NCI-H128 (cell line): Measurements from ENCODE around the gene RALGAPB.
"Not testable (repeated sequence)": the region's sequence is repeated elsewhere in the genome, so short reads cannot be mapped to it uniquely, and the experiment has no call there.

Source experiments
- DNase-seq: peaks from one replicate; lab custom pipeline; 2025; ENCODE audit not compliant: unreplicated experiment; lab: John Stamatoyannopoulos, UW

RALGAPB gene

DNA sequence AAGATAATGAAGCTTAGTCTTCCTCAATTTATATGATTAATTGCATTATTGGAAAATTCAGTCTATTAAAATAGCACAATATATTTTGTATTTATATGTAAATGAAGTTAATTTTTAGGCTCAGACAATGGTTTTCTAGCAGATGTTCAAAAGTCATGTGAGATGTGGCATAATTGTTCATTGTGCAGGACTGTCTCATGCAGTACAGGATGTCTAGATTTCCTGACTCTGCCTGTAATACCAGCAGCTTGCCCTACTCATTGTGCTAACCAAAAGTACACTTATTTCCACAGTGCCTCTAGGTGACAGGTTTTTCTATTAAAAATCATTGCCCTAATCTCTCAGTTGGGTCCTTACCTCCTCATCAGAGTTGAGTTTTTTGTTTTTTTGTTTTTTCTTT, 12.4 kb downstream of the RALGAPB start:
- DNase-seq, result no peak

DNA sequence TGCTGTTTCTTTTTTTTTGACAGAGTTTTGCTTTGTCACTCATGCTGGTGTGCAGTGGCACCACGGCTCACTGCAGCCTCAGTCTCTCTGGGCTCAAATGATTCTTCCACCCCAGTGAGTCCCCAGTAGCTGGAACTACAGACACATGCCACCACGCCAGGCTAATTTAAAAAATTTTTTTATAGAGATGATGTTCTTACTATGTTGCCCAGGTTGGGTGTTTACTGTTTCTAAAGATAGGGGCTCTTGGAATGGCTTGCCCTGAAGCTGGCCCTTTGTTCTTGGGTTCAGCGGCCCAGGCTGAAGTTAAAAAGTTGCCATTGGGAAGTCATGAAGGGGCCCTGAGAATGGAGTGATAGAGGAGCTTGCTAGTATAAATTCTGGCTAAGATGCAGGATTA, 16.5 kb downstream of the RALGAPB start:
- no peak for DNase-seq

DNA sequence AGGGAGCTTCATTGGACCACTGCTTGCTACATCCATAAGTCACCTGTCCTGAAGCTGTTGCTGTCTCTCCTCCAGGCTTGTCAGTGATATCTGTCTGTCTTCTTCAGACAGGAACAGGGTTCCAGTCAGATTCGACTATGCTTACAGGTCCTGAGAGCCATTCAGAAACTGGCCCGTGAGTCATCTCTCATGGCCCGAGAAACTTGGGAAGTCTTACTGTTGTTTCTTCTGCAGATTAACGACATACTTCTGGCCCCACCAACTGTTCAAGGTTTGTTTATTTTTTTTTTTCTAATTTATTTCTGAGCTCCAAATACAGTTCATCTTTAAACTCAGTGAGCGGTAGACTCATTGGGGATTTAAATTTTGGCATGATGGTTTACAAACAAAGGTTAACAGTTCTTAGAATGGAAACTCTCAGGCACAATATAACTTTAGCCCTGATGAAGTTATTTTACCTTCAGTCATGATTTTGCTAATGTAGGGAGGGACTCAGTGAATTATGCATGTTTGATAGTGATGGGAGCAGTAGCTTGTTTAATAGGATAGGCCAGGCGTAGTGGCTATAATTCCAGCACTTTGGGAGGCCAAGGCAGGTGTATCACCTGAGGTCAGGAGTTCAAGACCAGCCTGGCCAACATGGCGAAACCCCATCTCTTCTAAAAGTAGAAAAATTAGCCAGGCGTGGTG, 24.7 kb downstream of the RALGAPB start:
- DNase-seq, result no peak

DNA sequence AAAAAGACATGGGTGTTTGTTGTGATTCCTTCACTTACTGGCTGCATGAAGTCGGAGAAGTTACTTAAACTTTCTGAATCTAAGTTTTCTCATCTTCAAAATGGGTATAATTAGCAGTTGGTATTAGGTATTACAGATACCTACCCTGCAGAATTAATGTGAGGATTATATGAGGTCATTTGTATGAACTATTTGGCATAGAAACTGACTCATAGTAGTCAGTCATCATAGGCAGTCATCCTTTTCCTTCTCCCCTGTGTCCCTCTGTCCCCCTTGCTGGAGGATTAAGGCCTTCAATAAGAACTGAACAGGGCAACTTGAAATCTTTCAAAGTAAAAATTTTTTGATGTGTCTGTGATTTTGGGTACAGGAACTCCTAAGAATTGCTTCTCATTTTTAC, 26.3 kb downstream of the RALGAPB start:
- no peak for DNase-seq

DNA sequence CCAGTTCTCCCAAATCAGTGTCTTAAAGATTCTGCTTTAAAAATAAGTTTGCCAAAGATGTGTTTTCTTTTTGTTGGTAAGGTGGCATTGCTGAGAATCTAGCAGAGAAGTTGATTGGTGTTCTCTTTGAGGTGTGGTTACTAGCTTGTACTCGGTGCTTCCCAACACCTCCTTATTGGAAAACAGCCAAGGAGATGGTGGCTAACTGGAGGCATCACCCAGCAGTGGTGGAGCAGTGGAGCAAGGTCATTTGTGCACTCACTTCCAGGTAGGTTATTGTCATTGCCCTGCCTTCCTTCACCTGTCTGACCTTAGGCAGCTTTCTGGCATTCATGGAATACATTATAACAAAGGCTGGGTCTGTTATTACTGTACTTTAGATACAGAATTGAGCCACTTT, 26.7 kb downstream of the RALGAPB start:
- DNase-seq, result no peak

DNA sequence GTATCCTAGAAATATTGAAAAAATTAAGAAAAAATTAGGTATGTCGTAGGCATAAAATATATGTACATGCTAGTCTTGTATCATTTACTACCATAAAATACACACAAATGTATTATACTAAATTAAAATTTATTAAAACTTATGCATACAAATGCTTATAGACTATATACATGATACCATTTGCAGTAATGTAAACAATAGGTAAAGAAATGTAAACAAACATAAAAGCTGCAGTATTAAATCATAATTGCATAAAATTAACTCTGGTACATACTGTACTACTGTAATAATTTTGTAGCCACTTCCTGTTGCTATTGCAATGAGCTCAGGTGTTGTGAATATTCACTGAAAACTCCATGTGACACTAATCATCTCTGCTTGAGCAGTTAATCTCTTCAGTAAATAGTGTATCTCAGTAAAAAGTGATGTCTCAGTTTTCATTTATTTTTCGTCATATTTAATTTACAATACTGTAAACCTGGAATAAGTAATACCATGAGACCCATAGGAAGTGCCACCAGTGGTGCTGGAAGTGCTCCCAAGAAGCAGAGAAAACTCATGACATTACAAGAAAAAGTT, 29.3 kb downstream of the RALGAPB start:
- no peak for DNase-seq

DNA sequence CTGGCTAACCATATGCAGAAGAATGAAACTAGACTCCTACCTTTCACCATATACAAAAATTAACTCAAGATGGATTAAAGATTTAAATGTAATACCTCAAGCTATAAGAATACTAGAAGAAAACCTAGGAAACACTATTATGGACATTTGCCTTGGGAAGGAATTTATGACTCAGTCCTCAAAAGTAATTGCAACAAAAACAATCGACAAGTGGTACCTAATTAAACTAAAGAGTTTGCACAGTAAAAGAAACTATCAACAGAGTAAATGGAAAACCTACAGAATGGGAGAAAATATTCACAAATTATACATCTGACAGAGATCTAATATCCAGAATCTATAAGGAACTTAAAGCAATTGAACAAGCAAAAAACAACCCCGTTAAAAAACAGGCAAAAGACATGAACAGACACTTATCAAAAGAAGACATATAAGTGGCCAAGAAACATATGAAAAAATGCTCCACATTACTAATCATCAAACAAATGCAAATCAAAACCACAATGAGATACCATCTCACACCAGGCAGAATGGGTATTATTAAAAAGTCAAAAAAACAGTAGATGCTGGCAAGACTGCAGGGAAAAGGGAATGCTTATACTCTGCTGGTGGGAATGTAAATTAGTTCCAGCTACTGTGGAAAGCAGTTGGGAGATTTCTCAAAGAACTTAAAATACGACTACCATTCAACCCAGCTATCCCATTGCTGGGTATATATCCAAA, 31.9 kb downstream of the RALGAPB start:
- DNase-seq, result no peak

DNA sequence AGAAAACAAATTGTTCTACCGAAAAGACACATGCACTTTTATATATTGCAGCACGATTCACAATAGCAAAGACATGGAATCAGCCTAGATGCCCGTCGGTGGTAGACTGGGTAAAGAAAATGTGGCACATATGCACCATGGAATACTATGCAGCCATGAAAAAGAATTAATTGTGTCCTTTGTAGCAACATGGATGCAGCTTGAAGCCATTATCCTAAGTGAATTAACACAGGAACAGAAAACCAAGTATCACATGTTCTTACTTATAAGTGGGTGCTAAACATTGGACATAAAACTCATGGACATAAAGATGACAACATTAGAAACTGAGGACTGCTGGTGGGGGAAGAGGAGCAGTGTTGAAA, 32.4 kb downstream of the RALGAPB start:
- no peak for DNase-seq

DNA sequence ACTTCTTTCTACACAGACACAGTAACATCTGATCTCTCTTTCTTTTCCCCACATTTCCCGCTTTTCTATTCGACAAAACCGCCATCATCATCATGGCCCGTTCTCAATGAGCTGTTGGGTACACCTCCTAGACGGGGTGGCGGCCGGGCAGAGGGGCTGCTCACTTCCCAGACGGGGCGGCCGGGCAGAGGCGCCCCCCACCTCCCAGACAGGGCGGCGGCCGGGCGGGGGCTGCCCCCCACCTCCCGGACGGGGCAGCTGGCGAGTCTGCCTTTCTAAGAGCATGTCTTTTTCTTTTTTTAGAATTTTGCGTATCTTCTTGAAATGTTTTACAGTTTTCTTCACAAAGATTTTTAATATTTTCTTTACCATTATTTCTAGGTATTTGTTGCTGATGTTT, 39.1 kb downstream of the RALGAPB start:
- DNase-seq, result not testable (repeated sequence)

DNA sequence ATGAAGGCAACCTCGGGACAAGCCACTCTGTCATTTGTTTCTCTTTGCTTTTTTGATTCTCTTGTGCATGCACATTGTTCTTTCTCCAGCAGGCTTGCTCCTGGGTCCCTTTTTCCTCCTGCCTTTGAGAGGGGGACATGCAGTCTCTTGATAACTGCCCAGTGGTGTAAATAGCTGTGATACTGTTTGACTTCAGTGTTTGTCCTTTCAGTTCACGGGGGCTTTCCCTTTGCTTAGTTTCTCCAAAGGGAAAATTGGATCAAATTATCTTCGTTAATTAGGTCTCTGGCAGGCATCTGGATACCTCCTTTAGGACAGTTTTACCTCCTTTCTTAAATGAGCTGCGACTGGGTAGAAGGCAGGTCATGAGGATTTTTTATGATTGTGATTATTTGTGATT, 41.5 kb downstream of the RALGAPB start:
- DNase-seq, result no peak

DNA sequence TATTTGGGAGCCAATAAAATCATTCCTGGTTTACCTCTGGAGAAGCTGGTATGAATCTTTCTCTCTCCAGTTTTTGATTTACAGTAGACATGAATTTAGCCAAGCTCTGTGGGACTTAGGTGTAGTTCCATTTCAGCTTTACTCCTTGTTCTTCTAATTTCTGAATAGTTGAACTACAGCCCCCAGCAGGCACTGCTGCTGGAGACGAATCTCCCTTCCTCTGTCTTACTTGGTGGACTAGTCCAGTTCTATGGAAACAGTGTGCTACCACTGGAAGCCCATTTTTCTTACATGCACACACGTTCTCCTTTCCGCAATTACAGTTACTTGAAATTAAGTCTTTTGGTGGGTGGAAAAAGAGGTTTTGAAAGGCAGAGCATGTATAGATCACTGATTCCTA, 42.3 kb downstream of the RALGAPB start:
- no peak for DNase-seq

DNA sequence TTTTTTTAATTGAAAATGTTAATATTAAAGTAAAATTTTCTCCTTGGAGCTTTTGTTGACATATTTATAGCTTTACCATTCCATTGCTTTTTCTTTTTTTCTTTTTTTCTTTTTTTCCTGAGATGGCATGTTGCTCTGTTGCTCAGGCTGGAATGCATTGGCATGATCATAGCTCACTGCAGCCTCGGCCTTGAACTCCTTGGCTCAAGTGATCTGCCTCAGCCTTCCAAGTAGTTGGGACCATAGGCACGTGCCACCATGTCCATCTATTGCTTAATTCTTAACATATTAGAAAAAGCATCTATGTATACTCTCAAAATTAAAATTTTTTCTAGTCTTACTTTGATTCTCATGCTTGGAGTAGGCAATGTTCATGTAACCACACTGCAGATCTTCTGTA, 43.0 kb downstream of the RALGAPB start:
- no peak for DNase-seq

DNA sequence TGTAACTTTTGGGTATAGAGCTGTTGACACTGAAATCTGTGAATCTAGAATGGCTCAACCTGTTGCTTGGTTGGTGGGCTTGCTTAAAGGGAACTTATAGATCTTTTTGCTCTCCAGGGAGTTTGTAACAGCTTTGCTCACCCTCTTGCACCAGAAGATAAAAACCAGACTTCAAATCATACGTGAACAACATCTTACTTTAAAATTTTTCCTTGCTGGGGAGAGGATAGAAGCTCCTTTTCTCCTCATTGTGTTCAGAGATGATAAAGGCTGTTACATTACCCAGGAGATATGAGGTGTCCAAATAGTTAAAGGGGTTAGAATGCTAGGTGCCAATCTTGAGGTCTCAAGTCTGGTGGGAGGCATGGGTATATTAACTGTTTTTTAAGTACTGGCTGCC, 46.8 kb downstream of the RALGAPB start:
- DNase-seq, result no peak

DNA sequence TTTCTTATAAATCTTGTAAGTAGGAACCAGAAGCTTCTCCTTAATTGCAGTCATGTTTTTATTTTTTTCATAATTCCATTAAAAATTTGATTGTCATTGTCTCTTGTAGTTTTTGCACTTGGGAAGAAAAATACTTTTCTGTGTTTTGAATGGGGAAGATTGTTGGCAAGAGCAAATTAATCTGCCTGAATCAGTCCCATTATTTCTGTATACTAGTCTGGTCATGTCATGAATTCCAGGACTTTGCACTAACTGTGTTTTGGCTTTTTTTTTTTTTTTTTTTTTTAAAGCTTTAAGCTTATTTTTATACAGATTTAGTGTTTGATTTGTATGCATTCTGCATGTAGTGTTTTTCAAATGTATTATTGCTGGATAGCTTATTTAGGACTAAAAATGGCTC, 47.6 kb downstream of the RALGAPB start:
- DNase-seq, result no peak

DNA sequence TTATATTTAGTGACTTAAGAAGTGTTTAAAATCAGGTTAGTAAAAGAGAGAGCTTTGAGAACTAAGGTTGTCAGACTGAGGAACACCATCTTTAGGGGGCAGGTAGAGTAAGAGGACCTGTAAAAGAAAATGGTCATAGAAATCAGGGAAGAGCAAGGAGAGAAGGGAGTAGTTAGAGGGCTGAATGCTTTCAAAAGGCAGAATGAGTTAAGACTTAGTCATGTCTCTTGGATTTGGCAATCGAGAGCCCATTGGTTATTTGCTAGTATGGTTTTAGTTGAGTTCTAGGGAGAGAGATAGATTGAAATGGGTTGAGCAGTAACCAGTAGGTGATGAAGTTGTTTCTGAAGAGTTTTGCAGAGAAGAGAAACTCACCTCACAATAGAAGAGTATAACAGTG, 51.1 kb downstream of the RALGAPB start:
- DNase-seq, result no peak

DNA sequence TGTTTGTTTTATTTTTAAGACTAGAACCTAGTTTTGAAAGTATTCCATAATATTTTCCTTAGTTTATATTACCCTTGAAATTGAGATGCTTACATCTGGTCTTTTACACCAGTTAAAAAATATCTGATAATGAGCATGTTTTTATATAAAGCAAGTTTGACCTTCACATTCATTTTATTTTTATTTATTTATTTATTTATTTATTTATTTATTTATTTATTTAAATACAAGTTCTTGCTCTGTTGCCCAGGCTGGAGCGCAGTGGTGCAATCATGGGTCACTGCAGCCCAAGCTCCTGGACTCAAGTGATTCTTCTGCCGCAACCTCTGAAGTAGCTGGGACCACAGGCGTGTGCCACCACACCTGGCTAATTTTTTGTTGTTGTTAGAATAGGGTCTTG, 55.5 kb downstream of the RALGAPB start:
- DNase-seq, result no peak

DNA sequence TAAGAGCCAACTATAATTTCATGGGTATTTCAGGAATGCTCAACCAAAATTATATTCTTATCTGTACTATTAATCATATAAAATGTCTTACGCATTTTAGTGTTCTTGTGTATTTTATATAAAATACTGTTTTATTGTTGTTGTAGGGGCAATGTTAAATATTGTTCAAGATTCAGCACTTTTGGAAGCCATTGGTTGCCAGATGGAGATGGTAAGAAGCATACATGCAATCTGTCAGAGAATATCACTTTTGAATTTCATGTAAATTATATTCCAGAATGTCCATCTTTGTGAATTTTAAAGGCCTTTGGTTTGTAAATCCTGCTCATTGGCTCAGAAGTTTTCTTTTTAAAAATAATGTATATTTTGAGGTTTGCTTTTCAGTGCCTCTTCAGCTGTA, 58.4 kb downstream of the RALGAPB start:
- DNase-seq, result no peak

DNA sequence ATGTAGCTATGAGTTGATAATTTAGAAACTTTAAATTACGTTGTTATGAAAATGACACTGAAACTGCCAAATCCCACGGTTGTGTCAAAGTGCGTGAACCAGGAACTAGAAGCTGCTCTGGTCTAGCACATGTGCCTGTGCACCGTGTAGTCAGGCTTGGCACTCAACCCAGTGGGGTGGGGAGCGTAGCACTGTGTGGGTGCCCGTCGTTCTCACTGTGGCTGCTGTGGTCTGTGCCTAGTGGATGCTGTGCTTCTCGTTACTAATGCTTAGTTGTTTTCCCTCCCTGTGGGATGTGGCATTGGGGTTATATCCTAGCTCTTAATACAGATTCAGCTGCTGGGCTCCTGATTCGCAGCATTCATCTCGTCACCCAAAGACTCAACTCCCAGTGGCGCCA, 62.1 kb downstream of the RALGAPB start:
- no peak for DNase-seq

DNA sequence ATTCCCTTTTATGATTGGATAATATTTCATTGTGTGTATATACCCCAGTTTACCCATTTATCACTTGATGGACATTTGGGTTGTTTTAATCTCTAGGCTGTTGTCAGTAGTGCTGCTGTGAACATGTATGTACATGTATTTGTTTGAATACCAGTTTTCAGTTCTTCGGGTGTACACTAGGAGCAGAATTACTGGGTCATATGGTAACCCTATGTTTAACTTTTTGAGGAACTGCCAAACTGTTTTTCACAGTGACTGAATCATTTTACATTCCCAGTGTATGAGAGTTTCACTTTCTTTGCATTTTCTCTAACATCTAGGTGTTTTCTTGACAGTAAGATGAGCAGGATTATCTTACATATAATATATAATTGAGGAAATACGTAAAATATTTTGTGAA, 63.7 kb downstream of the RALGAPB start:
- no peak for DNase-seq

DNA sequence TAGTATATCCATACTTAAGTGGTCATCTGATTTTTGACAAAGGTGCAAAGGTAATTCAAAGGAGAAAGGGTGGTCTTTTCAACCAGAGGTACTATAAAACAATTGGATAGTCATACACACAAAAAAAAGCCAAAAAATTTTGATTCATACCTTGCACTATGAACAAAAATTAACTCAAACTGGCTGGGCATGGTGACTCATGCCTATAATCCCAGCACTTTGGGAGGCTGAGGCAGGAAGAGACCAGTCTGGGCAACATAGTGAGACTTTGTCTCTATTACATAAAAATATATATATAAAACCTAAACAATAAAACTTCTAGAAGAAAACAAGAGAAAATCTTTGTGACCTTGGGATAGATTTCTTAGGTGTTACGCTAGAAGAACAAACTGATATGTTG, 64.5 kb downstream of the RALGAPB start:
- no peak for DNase-seq

DNA sequence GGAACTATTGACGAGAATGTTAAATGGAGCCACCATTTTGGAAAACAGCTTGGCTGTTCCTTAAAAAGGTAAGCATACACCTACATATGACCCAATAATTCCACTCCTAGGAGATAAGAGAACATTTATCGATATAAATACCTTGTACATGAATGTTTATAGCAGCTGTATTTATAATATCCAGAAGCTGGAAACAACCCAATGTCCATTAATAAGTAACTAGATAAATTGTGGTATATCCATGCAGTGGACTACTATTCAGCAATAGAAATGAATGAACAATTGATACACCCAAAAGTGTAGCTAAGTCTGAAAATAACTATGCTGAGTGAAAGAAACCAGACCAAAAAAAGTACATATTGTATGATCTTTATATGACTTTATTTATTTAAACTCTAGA, 66.1 kb downstream of the RALGAPB start:
- no peak for DNase-seq

DNA sequence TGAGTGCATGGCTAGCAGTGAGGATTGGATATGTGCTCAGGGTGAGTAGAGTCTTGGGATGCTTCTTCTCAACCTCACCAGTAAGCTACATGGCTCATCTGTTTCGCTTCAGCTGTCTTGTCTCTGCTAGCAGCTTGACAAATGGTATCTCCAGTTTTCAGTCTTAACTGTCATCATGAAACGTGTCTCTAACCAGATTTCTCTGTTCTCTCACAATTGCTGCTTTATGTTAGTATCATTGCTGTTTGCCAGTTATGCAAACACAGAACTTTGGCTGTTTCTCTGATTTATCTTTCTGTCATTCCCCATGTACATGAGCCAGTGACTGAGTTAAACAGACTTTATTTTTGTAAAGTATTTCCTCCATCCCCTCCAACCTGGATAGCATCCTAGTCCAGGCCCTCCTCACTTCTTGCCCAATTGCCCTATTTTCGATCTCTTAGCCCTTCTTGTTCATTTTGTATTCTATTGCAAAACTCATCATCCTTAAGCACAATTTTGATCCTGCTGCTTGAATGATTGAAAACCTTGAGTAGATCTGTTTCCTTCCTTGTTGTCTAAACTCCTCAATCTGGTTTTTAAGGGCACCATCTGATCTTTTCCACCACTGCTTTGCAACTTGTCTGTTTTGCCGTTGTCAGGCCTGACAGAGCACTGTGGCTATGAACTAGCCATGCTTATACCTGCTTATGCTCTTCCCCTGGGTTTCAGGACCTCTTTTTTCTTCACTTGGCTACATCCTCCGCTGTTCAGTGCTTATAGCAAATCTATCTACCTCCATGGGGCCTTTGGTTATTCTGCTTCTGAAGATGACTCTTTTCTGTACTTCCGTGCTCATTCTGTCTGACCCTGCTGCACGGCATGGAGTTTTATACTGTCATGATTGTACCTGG, 70.6 kb downstream of the RALGAPB start:
- DNase-seq, result no peak
